HCEC 1CT (cell line): ENCODE data around the gene C12orf57.

ENCODE experiments used
- DNase-seq: peaks from one replicate; pipeline ENCODE4 v3.0.0-alpha.2; 2017

Gene C12orf57

DNA sequence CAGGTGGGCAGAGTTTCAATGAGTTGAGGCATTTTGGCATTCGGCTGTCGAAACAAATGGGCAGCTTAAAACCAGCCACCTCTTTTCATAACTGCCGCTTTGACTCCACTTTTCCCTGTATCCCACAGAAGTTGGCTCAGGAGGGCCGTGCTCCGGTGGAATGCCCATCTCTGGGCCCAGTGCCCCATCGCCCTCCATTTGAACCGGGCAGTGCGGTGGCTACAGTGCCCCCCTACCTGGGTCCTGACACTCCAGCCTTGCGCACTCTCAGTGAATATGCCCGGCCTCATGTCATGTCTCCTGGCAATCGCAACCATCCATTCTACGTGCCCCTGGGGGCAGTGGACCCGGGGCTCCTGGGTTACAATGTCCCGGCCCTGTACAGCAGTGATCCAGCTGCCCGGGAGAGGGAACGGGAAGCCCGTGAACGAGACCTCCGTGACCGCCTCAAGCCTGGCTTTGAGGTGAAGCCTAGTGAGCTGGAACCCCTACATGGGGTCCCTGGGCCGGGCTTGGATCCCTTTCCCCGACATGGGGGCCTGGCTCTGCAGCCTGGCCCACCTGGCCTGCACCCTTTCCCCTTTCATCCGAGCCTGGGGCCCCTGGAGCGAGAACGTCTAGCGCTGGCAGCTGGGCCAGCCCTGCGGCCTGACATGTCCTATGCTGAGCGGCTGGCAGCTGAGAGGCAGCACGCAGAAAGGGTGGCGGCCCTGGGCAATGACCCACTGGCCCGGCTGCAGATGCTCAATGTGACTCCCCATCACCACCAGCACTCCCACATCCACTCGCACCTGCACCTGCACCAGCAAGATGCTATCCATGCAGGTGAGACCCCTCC is 5.2 kb upstream of the C12orf57 start:
- no peak for DNase-seq

DNA sequence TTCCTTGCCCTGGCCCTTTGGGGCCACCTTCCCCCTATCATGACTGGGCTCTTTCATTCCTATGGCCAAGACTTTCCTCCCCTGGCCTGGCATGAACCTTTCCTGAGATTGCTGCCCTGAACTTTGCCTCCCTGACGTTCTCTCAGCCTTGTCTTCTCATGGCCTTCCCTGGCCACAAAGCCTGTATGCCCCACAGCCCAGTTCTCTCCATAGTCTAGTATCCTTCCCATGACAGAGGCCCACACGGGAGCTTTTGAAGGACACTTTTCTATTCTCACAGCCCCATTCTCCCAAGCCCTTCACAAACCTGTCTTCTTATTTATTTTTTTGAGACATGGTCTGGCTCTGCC is 4.7 kb upstream of the C12orf57 start:
- DNase-seq = no peak

DNA sequence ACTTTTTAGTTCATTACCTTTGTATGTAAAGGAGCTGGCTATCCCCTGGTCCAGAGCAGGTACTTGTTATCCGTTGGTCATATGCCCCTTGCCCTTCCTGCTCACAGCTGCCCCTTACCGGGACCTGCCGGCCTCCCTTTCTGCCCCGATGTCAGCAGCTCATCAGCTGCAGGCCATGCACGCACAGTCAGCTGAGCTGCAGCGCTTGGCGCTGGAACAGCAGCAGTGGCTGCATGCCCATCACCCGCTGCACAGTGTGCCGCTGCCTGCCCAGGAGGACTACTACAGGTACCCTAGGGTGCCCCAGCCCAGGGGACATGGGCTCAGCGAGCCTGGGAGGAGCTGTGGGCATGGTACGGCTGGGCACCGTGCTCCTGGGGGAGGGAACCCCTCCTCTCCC is 2.6 kb upstream of the C12orf57 start:
- no peak for DNase-seq

DNA sequence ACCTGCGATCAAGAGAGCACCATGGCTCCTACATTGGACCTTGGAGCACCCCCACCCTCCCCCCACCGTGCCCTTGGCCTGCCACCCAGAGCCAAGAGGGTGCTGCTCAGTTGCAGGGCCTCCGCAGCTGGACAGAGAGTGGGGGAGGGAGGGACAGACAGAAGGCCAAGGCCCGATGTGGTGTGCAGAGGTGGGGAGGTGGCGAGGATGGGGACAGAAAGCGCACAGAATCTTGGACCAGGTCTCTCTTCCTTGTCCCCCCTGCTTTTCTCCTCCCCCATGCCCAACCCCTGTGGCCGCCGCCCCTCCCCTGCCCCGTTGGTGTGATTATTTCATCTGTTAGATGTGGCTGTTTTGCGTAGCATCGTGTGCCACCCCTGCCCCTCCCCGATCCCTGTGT is 2.0 kb upstream of the C12orf57 start:
- no peak for DNase-seq

DNA sequence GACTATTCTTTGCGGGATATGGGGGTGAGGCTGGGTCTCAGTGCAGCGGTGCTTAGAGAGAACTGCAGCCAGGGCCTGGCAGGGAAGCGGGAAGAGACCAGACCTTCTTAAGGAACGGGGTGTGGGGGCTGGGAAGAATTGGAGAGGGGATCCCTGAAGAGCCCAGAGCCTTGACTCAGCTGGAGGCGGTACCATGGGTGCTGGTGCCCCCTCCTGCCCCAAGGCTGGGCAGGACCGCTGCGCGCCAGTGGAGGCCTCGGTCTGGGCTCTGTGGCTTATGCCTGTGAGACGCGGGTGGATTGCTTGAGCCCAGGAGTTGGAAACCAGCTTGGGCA is 1.5 kb upstream of the C12orf57 start:
- DNase-seq = no peak

DNA sequence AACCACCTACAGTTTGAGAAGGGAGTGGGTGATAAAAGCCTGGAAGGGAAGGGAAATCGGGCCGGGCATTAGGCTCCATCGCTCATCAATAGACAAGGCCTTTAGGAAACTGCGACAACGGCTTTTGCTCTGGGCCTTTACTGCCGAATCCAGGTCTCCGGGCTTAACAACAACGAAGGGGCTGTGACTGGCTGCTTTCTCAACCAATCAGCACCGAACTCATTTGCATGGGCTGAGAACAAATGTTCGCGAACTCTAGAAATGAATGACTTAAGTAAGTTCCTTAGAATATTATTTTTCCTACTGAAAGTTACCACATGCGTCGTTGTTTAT is 467 bp upstream of the C12orf57 start:
- DNase-seq = peak; percentile 91

DNA sequence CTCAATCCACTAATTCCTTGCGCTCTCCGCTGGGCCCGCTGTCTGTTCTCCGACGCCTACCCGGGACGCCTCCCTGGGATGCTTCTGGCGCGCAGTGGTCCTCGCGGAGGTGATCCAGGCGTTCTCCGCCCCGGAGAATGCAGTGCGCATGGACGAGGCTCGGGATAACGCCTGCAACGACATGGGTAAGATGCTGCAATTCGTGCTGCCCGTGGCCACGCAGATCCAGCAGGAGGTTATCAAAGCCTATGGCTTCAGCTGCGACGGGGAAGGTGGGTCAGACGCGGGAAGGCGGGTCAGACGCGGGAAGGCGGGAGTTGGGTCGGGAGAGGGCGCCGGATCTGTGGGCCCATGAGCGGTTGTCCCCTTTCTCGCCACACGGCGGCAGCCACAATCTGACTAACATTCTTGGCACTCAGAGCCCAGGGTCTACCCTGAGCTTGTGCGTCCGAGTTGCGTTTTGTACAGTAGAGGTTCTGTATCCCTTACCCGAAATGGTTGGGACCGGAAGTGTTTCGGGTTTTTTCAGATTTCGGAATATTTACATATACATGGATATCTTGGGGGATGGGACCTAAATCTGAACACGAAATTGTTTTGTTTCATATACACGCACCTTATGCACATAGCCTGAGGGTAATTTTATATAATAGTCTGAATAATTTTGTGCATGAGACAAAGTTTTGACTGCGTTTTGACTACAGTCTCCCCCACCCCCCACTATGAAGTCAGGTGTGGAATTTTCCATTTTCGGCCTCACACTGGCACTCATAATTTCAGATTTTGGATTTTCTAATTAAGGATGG is 762 bp downstream of the C12orf57 start:
- peak; percentile 93 for DNase-seq

DNA sequence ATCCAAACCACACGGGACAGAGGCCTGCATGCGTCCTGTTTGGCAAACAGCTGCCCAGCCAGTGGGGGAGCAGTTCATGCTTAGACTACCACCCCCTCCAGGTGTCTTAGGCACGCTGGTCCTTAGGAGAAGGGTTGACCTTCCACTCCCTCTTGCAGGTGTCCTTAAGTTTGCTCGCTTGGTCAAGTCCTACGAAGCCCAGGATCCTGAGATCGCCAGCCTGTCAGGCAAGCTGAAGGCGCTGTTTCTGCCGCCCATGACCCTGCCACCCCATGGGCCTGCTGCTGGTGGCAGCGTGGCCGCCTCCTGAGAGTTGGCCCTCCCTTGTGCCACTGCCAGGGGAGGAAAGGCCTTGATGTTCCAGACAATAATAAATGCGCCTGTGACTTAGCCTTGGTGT is 1.8 kb downstream of the C12orf57 start:
- no peak for DNase-seq

DNA sequence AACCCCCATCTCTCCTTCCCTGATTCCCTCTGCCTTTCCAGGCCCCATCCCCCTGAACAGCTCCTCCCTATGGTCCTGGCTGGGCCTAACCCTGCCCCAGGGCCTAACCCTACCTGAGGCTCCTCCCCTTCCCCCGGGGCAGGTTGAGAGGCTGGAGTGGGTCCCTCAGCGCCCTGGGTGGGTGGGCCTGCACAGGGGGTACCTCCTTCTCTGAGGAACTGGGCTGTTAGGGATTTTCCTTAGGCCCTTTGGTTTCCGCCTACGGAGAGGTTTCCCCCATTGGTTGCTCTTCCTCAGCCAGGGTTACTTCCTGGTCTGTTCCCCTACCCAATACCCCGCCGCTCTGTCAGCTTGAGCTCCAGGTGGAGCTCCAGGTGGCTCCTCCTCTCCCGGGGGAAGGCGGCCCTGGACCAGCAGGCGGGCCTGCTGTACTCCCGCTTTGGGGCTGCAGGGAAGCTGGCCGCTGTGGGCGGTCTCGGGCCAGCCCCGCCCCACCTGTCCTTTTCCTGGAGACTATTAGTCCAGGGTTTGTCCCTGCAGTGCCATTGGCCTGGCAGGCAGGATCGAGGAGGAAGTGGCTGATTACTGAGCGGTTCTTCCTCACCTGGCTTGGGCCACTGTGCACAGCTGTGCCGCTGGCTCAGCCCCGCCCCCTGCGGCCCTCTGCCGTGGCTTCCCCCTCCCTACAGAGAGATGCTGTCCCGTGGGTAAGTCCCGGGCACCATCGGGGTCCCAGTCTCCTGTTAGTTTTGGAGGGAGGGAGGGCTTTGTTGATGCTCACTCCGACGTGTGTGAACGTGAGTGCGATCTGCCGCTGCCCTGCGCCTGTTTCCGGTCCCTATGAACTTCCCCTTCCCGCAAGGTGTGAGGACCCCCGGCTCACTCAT is 2.5 kb downstream of the C12orf57 start:
- no peak for DNase-seq

DNA sequence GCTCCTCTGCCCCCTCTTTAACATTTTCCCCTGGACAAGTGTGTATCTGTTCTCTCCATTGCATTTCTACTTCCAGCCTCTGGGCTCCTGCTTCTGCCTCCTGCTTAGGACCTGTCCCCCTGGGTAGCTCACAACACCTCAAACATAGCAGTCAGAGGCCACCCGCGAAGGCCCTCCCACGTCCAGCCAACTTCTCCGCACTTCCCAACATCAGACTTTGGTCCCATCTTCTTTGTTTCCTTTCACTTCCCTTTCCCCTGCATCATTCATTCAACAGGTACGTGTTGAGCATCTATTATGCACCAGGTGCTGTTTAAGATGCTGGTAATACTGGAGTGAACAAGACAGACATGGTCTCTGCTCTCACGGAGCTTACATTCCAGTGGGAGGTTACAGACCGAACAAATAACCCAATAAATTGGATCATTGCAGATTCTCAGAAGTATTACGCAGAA is 3.1 kb downstream of the C12orf57 start:
- DNase-seq = no peak

DNA sequence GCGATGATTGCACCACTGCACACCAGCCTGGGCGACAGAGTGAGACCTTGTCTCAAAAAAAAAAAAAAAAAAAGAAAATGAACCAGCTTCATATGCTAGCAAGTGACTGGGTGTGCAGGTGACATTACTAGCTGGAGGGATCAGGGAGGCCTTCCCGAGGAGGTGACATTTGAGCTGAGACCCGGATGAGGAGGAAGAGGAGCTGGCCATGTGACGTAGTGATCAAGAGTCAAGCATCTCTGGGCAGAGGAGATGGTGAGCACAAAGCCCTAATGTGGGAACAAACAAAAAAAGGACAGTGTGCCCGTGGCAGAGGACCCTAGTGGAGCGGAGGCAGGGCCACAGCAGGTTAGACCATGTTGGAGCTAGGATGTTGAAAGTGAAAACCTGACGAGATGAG is 3.8 kb downstream of the C12orf57 start:
- DNase-seq = no peak

DNA sequence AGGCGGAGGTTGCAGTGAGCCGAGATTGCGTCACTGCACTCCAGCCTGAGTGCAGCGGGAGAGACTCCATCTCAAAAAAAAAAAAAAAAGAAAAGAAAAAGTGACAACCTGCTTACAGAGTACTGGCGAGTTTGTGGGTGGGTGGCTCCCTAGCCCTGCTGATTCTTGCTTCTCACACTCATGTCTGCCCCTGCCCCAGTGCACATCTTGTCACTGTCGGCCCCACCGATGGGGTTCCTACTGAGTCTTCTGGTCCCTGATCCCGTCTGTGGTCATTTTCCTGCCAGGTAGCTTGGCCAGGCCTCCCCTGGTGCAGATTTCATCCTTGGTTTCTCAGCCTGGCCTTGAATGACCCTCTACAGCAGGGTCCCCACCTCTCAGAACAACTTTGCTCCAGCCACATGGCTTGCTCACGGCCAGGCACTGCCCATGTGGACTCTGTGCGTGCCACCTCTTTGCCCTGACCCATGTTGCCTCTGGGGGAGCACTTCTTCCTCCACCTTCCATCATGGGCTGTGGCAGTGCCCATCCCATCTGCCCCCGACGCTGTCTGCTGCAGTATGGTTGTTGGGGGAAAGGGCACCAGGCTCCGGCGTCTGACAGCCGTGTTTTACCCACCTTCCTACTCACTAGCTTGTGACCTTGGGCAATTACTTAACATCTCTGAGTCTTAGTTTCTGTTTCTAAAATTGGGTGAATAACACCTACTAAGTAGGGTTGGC is 5.2 kb downstream of the C12orf57 start:
- DNase-seq = no peak

DNA sequence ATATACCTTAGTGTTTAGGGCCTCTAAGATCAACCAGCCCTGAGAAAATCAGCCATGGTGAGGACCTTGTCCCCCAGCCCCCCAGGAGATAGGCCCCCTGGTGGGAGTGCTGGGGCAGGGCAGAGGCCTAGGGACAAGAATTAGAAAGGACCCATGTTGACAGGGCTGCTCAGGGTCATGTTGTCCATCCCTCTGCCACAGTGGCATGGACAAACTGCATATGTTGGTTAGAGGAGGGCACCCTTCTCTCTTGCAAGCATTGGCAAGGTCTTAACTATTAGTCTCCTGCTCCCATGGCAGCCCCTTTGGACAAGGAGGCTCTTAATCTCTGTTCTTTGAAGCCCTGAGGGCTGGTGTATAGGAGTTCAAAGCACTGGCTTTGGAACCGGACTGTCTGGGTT is 6.6 kb downstream of the C12orf57 start:
- no peak for DNase-seq

DNA sequence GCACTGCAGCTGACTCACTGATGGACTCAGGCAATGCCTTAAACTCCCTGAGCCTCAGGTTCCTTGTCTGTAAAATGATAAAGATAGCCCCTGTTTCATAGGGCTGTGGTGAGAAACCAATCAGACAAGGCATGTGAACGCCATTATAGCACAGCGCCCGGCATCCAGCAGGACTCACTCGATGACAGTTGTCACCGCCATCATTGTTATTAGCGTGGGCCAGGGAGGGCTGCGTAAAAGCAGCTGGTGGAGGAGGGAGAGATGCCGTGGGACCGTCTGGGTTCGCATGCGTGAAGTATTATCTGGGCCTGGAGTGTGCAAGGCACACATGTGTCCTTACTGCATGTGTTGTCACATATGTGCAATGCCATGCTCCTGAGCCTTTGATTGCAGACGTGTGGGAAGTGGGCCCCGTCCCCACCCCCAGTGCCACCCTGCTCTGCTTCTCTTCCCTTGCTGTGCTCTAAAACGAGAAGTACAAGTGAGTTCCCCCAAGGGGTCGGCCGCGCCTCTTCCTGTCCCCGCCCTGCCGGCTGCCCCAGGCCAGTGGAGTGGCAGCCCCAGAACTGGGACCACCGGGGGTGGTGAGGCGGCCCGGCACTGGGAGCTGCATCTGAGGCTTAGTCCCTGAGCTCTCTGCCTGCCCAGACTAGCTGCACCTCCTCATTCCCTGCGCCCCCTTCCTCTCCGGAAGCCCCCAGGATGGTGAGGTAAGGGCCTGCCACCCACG is 7.2 kb downstream of the C12orf57 start, which contains the start of gene PTPN6:
PTPN6 (plus strand) TSS at position 546 of the 730 bp plus-strand sequence; CDS start at position 703, 157 bp downstream.
- DNase-seq = no peak

DNA sequence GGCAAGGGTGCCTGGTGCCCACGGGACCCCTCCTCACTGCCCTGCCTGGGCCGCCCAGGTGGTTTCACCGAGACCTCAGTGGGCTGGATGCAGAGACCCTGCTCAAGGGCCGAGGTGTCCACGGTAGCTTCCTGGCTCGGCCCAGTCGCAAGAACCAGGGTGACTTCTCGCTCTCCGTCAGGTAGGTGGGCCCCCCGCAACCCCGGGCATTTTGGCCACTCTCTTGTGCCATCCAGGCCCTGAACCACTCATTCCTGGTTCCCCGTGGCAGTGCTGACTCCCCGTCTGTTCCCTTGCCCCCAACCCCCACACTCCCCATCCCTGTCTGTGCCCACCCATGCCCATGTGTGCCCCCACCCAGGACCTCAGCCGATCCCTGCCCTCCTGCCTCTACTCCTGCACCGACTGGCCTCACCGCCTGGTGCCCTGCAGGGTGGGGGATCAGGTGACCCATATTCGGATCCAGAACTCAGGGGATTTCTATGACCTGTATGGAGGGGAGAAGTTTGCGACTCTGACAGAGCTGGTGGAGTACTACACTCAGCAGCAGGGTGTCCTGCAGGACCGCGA is 7.8 kb downstream of the C12orf57 start:
- no peak for DNase-seq

DNA sequence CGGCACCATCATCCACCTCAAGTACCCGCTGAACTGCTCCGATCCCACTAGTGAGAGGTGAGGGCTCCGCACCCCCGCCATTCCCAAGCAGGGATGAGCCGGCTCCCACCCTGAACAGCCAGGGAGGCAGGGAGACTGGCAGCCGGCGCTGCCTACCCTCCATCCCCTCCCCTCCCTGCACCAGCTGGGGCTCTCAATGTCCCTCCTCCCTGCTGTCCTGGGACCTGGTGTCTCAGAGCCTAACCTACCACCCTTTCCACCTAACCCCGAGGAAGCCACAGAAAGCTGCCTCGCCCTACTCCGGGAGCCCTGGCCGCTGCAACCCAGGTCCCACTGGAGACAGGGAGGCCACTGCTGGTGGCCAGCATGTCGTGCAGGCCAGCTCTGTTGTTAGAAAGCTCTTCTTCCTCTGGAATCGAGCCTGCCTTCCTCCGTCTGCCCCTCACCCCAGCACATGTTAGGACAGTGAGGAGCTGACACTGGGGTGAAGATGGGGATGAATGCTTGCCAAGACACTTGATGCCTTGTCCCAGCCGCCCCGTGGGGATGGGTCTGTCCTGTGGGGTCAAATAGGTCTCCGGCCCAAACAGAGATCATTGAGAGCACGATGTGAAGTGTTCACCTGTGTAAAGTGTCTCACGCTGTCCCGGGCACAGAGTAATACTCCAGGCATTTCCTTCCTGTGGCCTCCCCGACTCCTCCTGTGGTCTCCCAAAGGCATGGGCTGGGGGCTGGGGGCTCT is 8.5 kb downstream of the C12orf57 start:
- no peak for DNase-seq

DNA sequence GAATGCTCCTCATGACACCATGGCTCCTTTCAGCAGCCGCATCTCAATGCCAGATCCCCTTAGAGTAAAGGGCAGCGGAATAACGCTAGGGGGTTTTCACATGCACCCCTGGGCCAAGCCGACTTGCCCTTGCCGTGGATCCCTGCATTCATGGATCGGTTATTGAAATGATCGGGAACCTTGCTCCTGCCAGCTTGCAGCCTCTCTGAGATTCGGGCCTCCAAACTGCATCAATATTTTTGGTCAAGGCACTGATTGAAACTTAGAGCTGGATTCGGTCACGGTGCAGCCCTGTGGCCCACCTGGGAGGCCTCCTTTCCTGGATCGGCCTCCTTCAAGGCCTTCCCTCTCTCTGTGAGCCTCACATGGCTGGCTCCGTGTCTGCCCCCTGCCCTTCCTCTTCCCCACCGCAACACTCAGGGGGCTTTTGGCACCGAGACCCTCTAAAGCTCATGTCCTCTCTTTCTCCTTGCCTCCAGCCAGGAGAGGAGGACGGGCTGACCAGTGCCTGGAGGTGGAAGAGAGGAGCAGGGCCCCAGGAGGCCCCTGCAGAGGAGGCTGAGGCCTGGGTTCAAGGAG is 9.1 kb downstream of the C12orf57 start:
- no peak for DNase-seq

DNA sequence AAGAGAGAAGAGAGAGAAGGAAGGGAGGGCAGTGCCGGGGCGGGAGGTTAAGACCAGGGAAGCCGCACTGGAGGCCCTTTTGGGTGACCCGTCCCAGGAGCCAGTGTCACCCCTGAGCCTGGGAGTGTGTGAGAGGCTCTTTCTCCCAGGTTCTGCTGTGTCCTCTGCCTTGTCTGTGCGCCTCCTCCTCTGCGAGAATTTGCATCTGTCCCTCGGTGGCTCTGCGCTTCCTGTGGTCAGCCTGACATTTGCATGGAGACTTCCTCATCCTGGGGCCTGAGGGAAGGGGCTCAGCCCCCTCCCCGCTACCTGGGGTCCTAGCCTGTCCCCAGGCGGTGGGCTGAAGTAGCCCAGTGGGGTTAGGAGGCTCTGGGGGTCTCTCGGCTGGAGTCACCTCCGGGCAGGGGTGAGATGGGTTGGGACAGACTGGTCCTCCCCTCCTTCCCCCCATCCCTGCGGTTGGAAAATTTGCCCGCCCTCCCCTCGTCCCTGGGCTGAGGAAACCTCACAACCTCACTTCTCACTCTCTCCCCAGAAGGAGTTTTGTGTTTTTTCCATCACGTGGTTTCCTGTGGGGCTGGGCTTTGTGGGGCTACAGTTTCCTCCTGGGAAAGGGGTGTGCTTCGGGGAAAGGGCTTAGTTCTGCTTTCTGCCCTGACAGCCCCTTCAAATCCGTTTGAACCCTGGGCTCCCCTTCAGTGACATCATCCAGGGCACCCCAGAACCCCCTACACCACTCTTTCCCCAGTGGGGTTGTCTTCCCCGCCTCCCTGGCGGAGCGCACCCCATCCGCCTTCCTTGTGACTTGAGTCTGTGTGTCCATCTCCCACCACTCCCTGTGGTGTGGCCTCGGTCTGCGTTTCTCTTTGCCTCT is 9.9 kb downstream of the C12orf57 start:
- no peak for DNase-seq

DNA sequence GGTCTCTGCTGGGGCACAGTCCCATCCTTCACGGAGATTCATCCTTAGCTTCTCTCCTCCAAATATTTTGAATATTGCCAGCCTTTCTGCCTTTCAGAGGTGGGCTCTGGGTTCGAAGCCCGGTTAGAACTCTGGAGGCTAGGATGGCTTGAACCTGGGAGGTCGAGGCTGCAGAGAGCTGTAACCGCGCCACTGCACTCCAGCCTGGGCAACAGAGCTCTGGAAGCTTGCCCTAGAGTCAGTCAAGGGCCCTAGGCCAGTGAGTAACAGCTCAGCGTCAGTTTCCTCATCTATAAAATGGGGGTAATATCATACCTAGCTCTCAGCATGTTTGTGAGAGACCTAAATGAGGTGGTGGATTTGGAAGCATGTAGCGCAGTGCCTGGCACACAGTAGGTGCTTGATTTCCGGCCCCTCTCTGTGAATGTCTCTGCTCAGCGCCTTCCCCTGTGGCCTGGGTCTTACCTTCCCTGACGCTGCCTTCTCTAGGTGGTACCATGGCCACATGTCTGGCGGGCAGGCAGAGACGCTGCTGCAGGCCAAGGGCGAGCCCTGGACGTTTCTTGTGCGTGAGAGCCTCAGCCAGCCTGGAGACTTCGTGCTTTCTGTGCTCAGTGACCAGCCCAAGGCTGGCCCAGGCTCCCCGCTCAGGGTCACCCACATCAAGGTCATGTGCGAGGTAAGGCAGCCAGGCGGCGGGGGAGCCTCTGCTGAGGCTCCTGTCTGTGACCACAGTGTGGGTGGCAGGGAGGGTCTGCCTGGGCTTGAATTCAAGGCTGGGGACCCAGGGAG is 10.7 kb downstream of the C12orf57 start:
- no peak for DNase-seq
